Adrenal gland (tissue), 5 donors: ENCODE measurements around the gene PPM1L.

Source experiments
- POLR2A ChIP-seq, 2 donors: fragments of 450-650 bp; IDR thresholded peaks; one replicate each; pipeline ENCODE4 v1.6.1; 2017; ENCODE audit warnings: antibody characterized with exemption in 2 of 2, mild to moderate bottlenecking in 2 of 2, moderate library complexity in 1 of 2
- TF ChIP-seq, protein P1 (sequence below), 6 experiments: fragments of 450-650 bp in 4 of 6; fragments of 200-600 bp in 2 of 6; sonication (generic) in 1 of 6; IDR thresholded peaks; 1 replicate in 5 of 6; 2 replicates in 1 of 6; pipeline versions ENCODE4 v1.5.1 to v1.8.0; 2016 to 2021; ENCODE audit warnings: antibody characterized with exemption in 6 of 6, mild to moderate bottlenecking in 2 of 6, moderate library complexity in 1 of 6
- donor health status: DM: no; HTN: no; CAD: no.

DNA sequence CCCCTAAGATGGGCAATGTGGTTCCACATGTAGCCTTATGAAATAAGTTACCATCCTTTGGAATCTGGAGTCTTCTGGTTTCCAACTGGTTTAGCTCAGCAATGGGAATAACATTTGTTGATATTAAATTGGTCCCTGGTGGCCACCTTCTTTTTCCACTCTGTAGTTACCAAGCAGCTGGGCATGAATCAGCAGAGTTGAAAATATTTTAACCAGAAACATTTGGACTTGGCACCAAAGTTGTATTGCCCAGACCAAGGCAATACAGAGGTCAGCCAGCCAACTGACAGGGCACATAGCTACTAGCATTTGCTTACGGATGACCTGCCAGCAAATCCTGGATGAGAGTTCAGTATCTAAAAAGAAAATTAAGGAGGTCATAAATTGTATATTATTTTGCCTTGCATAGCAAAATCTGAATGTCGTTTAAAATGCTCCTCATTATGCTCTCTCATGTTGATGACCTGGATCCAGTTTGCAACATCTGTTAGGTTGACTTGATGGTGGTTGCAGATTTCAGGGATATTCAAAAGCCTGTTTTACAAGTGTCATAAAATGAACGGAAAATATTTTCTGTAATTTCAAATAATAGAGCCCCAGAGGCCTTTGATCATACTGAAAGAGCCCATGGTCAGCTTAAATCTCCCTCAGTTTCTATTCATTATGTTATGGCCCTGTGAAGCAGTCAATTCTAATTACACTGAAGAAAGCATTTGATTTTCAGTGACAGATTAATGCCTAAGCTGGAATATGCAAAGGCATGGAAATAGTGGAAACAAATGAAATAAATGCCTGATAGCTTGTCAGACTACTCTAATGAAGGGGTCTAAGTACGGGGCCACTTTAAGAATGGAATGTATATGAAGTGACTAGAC lies 54.6 kb downstream of the PPM1L start:
- TF ChIP-seq, protein P1, sequence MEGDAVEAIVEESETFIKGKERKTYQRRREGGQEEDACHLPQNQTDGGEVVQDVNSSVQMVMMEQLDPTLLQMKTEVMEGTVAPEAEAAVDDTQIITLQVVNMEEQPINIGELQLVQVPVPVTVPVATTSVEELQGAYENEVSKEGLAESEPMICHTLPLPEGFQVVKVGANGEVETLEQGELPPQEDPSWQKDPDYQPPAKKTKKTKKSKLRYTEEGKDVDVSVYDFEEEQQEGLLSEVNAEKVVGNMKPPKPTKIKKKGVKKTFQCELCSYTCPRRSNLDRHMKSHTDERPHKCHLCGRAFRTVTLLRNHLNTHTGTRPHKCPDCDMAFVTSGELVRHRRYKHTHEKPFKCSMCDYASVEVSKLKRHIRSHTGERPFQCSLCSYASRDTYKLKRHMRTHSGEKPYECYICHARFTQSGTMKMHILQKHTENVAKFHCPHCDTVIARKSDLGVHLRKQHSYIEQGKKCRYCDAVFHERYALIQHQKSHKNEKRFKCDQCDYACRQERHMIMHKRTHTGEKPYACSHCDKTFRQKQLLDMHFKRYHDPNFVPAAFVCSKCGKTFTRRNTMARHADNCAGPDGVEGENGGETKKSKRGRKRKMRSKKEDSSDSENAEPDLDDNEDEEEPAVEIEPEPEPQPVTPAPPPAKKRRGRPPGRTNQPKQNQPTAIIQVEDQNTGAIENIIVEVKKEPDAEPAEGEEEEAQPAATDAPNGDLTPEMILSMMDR (IDR thresholded peaks at IDR 0.05) = no peak
- no peak for TF ChIP-seq POLR2A (IDR thresholded peaks at IDR 0.05)
